ENCODE data around the gene STMND1. TPM values are rescaled to one million over a fixed set of nuclear protein-coding genes. Genes with fewer than 3 reads are reported as not detected.
"Not testable (repeated sequence)": the region's sequence is repeated elsewhere in the genome, so short reads cannot be mapped to it uniquely, and the experiment has no call there.

STMND1 gene
- not detected in 2 replicates for total RNA-seq (2012; rRNA removed)

DNA sequence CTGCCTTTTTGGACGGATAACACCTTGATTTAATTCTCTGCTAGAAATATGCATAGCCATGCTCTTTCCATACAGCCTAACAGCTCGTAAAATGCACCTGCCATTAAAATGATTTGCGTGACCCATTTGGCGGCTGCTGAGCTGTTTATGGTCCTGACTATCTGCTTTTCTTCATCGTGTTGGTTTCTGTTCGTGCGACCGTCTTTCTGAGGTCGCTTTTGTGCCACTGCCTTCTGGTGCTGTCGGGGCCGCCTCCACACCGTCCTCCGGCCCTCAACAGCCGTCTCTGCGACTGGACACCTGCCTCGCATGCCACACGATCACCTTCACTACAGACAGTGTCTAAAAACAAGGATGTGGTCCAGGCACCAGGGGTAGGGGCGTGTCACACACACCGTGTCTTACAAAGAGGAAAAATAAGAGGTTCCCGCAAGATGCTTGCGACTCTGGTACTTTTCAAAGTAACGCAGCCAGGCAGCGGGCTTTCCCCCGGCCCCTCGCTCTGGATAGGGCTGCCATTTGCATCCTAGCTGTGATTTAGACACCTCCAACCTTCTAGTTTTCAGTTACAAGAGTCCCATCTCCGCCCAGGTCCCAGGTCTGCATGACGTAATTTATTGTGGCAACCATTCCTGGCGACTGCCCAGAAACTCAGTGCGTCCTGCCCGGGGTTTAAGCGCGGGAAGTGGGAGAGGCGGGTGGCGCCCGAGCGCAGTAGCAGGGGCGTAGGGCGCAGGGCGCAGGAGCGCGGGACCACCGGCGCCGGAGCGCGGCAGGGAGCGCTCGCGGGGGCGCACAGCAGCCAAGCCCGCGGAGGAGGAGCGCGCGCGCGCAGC lies at the start of gene STMND1:
STMND1 (plus strand) TSS at position 629 of the 836 bp plus-strand sequence. CDS start 208 bp downstream, outside the sequence.
- H3K9ac ChIP-seq (ENCODE audit: low read depth, low read length): no peak within 1 kb of the TSS
- H3K4me1 ChIP-seq (ENCODE audit: control insufficient read depth, insufficient read depth, low read length): peaks cover 11% of the 10 kb centered on the region
- no peaks in the 10 kb centered on the region for H3K36me3 ChIP-seq (ENCODE audit: insufficient read depth, low read length)
- peak within 1 kb of the TSS; percentile 67 for H3K4me3 ChIP-seq (ENCODE audit: low read length)
- peaks cover 51% of the 10 kb centered on the region for H3K27me3 ChIP-seq (ENCODE audit: control insufficient read depth, insufficient read depth, low read length)
- H3K9me3 ChIP-seq (replicated peaks; ENCODE audit: low read length): no peaks in the 10 kb centered on the region
- peak within 1 kb of the TSS; percentile 86 for H3K4me2 ChIP-seq (ENCODE audit: low read length)

GRCh38 chr6:17054647-17055046 lies 47.2 kb upstream of the STMND1 start:
- Histone ChIP-seq H3K9me3 (replicated peaks; ENCODE audit: low read length) (no peaks in the 10 kb centered on the region), H3K4me2 (ENCODE audit: low read length) (no peak overlapping the region), H3K4me3 (ENCODE audit: low read length) (no peak overlapping the region), H3K4me1 (ENCODE audit: control insufficient read depth, insufficient read depth, low read length) (no peaks in the 10 kb centered on the region), H3K9ac (ENCODE audit: low read depth, low read length) (no peak overlapping the region), H3K36me3 (ENCODE audit: insufficient read depth, low read length) (no peaks in the 10 kb centered on the region), H3K27me3 (ENCODE audit: control insufficient read depth, insufficient read depth, low read length) (no peaks in the 10 kb centered on the region)

DNA sequence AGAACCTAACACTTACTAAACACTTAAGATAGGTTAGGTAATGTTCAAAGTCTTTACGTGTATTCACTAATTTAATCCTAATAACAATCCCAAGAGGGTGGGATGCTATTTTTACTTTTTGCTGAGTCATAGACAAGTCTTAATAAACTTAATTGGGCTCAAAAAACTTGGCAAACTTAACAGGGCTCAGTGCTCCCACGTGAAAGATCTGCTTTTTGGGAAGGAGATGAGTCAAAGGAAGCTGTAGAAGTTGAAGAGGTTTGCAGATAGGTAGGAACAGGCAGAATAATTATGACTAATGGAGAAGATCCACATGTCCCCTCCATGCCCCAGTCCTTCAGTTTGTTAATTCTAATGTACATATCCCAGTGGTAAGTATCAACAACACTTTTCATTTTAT lies 44.5 kb upstream of the STMND1 start:
- H3K36me3 ChIP-seq (ENCODE audit: insufficient read depth, low read length): no peaks in the 10 kb centered on the region
- no peaks in the 10 kb centered on the region for H3K4me1 ChIP-seq (ENCODE audit: control insufficient read depth, insufficient read depth, low read length)
- H3K4me2 ChIP-seq (ENCODE audit: low read length): no peak overlapping the region
- no peaks in the 10 kb centered on the region for H3K27me3 ChIP-seq (ENCODE audit: control insufficient read depth, insufficient read depth, low read length)
- H3K9ac ChIP-seq (ENCODE audit: low read depth, low read length): no peak overlapping the region
- H3K9me3 ChIP-seq (replicated peaks; ENCODE audit: low read length): no peaks in the 10 kb centered on the region
- H3K4me3 ChIP-seq (ENCODE audit: low read length): no peak overlapping the region

GRCh38 chr6:17058550-17058949 lies 43.3 kb upstream of the STMND1 start:
- Histone ChIP-seq H3K27me3 (ENCODE audit: control insufficient read depth, insufficient read depth, low read length) (no peaks in the 10 kb centered on the region), H3K4me3 (ENCODE audit: low read length) (no peak overlapping the region), H3K36me3 (ENCODE audit: insufficient read depth, low read length) (no peaks in the 10 kb centered on the region), H3K9ac (ENCODE audit: low read depth, low read length) (no peak overlapping the region), H3K9me3 (replicated peaks; ENCODE audit: low read length) (no peaks in the 10 kb centered on the region), H3K4me2 (ENCODE audit: low read length) (no peak overlapping the region), H3K4me1 (ENCODE audit: control insufficient read depth, insufficient read depth, low read length) (no peaks in the 10 kb centered on the region)

- no peaks in the 10 kb centered on the region for H3K36me3 ChIP-seq (ENCODE audit: insufficient read depth, low read length)
- H3K9ac ChIP-seq (ENCODE audit: low read depth, low read length): no peak overlapping the region
- no peaks in the 10 kb centered on the region for H3K9me3 ChIP-seq (replicated peaks; ENCODE audit: low read length)
- H3K4me1 ChIP-seq (ENCODE audit: control insufficient read depth, insufficient read depth, low read length): no peaks in the 10 kb centered on the region
- H3K4me3 ChIP-seq (ENCODE audit: low read length): no peak overlapping the region
- H3K4me2 ChIP-seq (ENCODE audit: low read length): no peak overlapping the region
- no peaks in the 10 kb centered on the region for H3K27me3 ChIP-seq (ENCODE audit: control insufficient read depth, insufficient read depth, low read length)
Measured at GRCh38 chr6:17059022-17059421, 42.8 kb upstream of the STMND1 start.

- no peak overlapping the region for H3K9ac ChIP-seq (ENCODE audit: low read depth, low read length)
- no peaks in the 10 kb centered on the region for H3K9me3 ChIP-seq (replicated peaks; ENCODE audit: low read length)
- H3K4me2 ChIP-seq (ENCODE audit: low read length): no peak overlapping the region
- no peak overlapping the region for H3K4me3 ChIP-seq (ENCODE audit: low read length)
- H3K4me1 ChIP-seq (ENCODE audit: control insufficient read depth, insufficient read depth, low read length): peaks cover 7% of the 10 kb centered on the region
- no peaks in the 10 kb centered on the region for H3K27me3 ChIP-seq (ENCODE audit: control insufficient read depth, insufficient read depth, low read length)
- H3K36me3 ChIP-seq (ENCODE audit: insufficient read depth, low read length): no peaks in the 10 kb centered on the region
Measured at GRCh38 chr6:17059850-17060249, 42.0 kb upstream of the STMND1 start.

GRCh38 chr6:17061097-17061496 lies 40.8 kb upstream of the STMND1 start:
- no peaks in the 10 kb centered on the region for H3K36me3 ChIP-seq (ENCODE audit: insufficient read depth, low read length)
- peaks cover 15% of the 10 kb centered on the region for H3K4me1 ChIP-seq (ENCODE audit: control insufficient read depth, insufficient read depth, low read length)
- no peak overlapping the region for H3K9ac ChIP-seq (ENCODE audit: low read depth, low read length)
- no peaks in the 10 kb centered on the region for H3K9me3 ChIP-seq (replicated peaks; ENCODE audit: low read length)
- no peak overlapping the region for H3K4me2 ChIP-seq (ENCODE audit: low read length)
- no peaks in the 10 kb centered on the region for H3K27me3 ChIP-seq (ENCODE audit: control insufficient read depth, insufficient read depth, low read length)
- no peak overlapping the region for H3K4me3 ChIP-seq (ENCODE audit: low read length)

GRCh38 chr6:17062871-17063440 lies 38.9 kb upstream of the STMND1 start:
- H3K36me3 ChIP-seq (ENCODE audit: insufficient read depth, low read length): no peaks in the 10 kb centered on the region

DNA sequence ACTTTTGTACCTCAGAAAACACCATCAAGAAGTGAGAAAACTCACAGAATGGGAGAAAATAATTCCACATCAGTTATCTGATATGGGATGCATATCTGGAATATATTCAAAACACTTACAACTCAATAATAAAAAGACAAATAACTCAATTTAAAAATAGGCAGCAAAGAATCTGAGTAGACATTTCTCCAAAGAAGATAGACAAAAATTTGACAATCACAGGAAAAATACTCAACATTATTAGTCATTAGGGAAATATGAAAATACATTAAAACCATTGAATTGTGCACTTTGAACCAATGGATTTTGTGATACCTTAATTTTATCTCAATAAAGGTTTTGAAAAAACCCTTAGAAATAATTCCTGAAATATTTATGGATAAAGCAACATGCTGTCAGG lies 36.9 kb upstream of the STMND1 start:
- peak overlapping the region; percentile 11 for H3K9ac ChIP-seq (ENCODE audit: low read depth, low read length)
- H3K36me3 ChIP-seq (ENCODE audit: insufficient read depth, low read length): no peaks in the 10 kb centered on the region
- H3K4me1 ChIP-seq (ENCODE audit: control insufficient read depth, insufficient read depth, low read length): peaks cover 22% of the 10 kb centered on the region
- no peak overlapping the region for H3K4me3 ChIP-seq (ENCODE audit: low read length)
- no peaks in the 10 kb centered on the region for H3K9me3 ChIP-seq (replicated peaks; ENCODE audit: low read length)
- peak overlapping the region; percentile 22 for H3K4me2 ChIP-seq (ENCODE audit: low read length)
- no peaks in the 10 kb centered on the region for H3K27me3 ChIP-seq (ENCODE audit: control insufficient read depth, insufficient read depth, low read length)

More at GRCh38 chr6:17062871-17063440, 38.9 kb upstream of the STMND1 start:
- no peaks in the 10 kb centered on the region for H3K9me3 ChIP-seq (replicated peaks; ENCODE audit: low read length)
- H3K4me1 ChIP-seq (ENCODE audit: control insufficient read depth, insufficient read depth, low read length): peaks cover 22% of the 10 kb centered on the region
- H3K4me3 ChIP-seq (ENCODE audit: low read length): no peak overlapping the region
- H3K27me3 ChIP-seq (ENCODE audit: control insufficient read depth, insufficient read depth, low read length): no peaks in the 10 kb centered on the region
- no peak overlapping the region for H3K9ac ChIP-seq (ENCODE audit: low read depth, low read length)
- H3K4me2 ChIP-seq (ENCODE audit: low read length): no peak overlapping the region

DNA sequence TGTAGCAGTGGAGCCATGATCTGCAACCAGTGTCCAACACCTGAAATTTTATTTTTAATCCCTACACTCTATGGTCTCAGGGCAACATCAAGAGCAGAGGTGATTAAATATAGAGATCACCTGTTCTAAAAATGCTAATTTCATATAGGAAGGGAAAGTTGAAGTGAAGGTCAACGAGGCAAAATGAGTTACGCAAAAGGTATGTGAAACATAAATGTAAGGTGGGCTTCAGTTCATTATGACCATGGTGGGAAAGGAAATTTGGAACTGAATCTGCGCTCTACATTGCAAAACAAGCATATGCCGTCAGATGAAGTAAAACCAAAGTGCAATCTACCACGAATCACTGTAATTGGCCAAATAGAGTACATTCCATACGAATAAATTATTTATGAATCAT lies 35.2 kb upstream of the STMND1 start:
- no peak overlapping the region for H3K9ac ChIP-seq (ENCODE audit: low read depth, low read length)
- no peaks in the 10 kb centered on the region for H3K9me3 ChIP-seq (replicated peaks; ENCODE audit: low read length)
- peaks cover 22% of the 10 kb centered on the region for H3K4me1 ChIP-seq (ENCODE audit: control insufficient read depth, insufficient read depth, low read length)
- no peaks in the 10 kb centered on the region for H3K27me3 ChIP-seq (ENCODE audit: control insufficient read depth, insufficient read depth, low read length)
- H3K4me3 ChIP-seq (ENCODE audit: low read length): no peak overlapping the region
- H3K36me3 ChIP-seq (ENCODE audit: insufficient read depth, low read length): no peaks in the 10 kb centered on the region
- H3K4me2 ChIP-seq (ENCODE audit: low read length): no peak overlapping the region

- H3K9me3 ChIP-seq (replicated peaks; ENCODE audit: low read length): not testable (repeated sequence)
Measured at GRCh38 chr6:17068972-17069371, 32.9 kb upstream of the STMND1 start.

DNA sequence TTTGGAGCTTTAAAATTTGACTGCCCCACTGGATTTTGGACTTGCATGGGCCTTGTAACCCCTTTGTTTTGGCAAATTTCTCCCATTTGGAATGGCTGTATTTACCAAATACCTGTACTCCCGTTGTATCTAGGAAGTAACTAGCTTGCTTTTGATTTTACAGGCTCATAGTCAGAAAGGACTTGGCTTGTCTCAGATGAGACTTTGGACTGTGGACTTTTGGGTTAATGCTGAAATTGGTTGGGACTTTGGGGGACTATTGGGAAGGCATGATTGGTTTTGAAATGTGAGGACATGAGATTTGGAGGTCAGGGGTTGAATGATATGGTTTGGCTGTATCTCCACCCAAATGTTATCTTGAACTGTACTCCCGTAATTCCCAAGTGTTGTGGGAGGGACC lies 31.4 kb upstream of the STMND1 start:
- H3K9ac ChIP-seq (ENCODE audit: low read depth, low read length); H3K27me3 ChIP-seq (ENCODE audit: control insufficient read depth, insufficient read depth, low read length); H3K4me2 ChIP-seq (ENCODE audit: low read length); H3K36me3 ChIP-seq (ENCODE audit: insufficient read depth, low read length); H3K4me1 ChIP-seq (ENCODE audit: control insufficient read depth, insufficient read depth, low read length); H3K4me3 ChIP-seq (ENCODE audit: low read length); H3K9me3 ChIP-seq (replicated peaks; ENCODE audit: low read length): not testable (repeated sequence)

More at GRCh38 chr6:17068972-17069371, 32.9 kb upstream of the STMND1 start:
- not testable (repeated sequence) for H3K9ac ChIP-seq (ENCODE audit: low read depth, low read length); H3K4me2 ChIP-seq (ENCODE audit: low read length); H3K27me3 ChIP-seq (ENCODE audit: control insufficient read depth, insufficient read depth, low read length); H3K4me3 ChIP-seq (ENCODE audit: low read length); H3K36me3 ChIP-seq (ENCODE audit: insufficient read depth, low read length)
- H3K4me1 ChIP-seq (ENCODE audit: control insufficient read depth, insufficient read depth, low read length): peaks cover 22% of the 10 kb centered on the region
